Activated B cell treated with CpG ODN at 0.5 μM for 24 hours (primary cell): Measurements from ENCODE around the gene TSPAN7. TPM values are rescaled to one million over a fixed set of nuclear protein-coding genes. Genes with fewer than 3 reads are reported as not detected.

Experiments used
- ATAC-seq: fragments of 200-7000 bp; cut with Tn5 transposase; one replicate; pipeline ENCODE4 v1.10.0; 2021; ENCODE audit warnings: low read depth, mild to moderate bottlenecking, moderate library complexity
- CTCF ChIA-PET: fragments of 350-600 bp; sonication (Branson Sonifier 250); formaldehyde crosslinking; loops from one replicate; lab custom pipeline; 2021; ENCODE audit warnings: antibody characterized with exemption; lab: Charles Lee
- POLR2A ChIA-PET: fragments of 350-600 bp; sonication (Branson Sonifier 250); formaldehyde crosslinking; loops from one replicate; lab custom pipeline; 2021; ENCODE audit warnings: antibody characterized with exemption; lab: Charles Lee
- DNase-seq: peaks from one replicate; pipeline ENCODE4 v3.0.0; 2022
- H3K27ac Mint-ChIP-seq: one replicate; pipeline ENCODE4 v1.8.0; 2020; ENCODE audit warnings: mixed read lengths
- H3K27me3 Mint-ChIP-seq: one replicate; pipeline ENCODE4 v1.8.0; 2021; ENCODE audit warnings: mixed read lengths
- H3K36me3 Mint-ChIP-seq: one replicate; pipeline ENCODE4 v1.8.0; 2021; ENCODE audit warnings: low read depth, mixed read lengths
- H3K4me1 Mint-ChIP-seq: one replicate; pipeline ENCODE4 v1.8.0; 2021; ENCODE audit warnings: mixed read lengths
- H3K4me3 Mint-ChIP-seq: one replicate; pipeline ENCODE4 v1.8.0; 2020; ENCODE audit warnings: mild to moderate bottlenecking, mixed read lengths
- H3K9me3 Mint-ChIP-seq: one replicate; pipeline ENCODE4 v1.8.0; 2020; ENCODE audit warnings: mixed read lengths
- CTCF ChIP-seq: fragments of 200-600 bp; IDR thresholded peaks from one replicate; pipeline ENCODE4 v1.8.0; 2022; ENCODE audit warnings: antibody characterized with exemption, mild to moderate bottlenecking
- intact Hi-C: fragments of 100-400 bp; cut with micrococcal nuclease; formaldehyde crosslinking; loops from one replicate; pipeline ENCODE4 v1.15.1; 2024
- total RNA-seq: library from RNA; stranded (reverse); gene quantifications from 2 replicates; pipeline ENCODE4 v1.2.3, GENCODE V29; 2022

Gene TSPAN7
- total RNA-seq, 1 donor from 2014 or later = not detected

- H3K4me3 Mint-ChIP-seq = no peak overlapping the region
- intact Hi-C loops = no loop called here
- CTCF ChIA-PET = no interaction called here
Observed at GRCh38 chrX:38668771-38669170, 107.4 kb downstream of the TSPAN7 start.

DNA sequence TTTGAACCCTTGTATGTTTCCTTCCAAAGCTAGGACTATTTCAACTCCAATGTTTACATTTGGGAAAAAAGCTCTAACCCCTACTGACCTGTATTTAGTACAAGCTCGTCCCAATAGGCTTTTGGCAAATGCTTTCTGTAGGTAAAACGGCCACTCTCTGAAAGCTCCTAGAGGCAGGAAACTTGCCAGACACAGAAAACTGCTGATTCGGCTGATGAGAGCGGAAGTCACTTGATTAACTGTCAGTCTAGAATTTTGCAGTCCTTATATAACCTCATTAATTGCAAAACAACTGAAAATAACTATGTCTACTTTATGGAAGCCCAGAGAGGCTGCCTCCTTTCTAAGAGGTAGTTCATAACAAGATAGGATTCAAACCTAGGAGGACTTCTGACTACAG is 108.1 kb downstream of the TSPAN7 start:
- H3K36me3 Mint-ChIP-seq = no peaks in the 10 kb centered on the region
- DNase-seq = no peak
- no peak for TF ChIP-seq CTCF
- no peak overlapping the region for H3K27ac Mint-ChIP-seq
- no peak for ATAC-seq
- no peak overlapping the region for H3K4me3 Mint-ChIP-seq
- peaks cover 5% of the 10 kb centered on the region for H3K4me1 Mint-ChIP-seq
- intact Hi-C loops = no loop called here
- ChIA-PET POLR2A (interaction anchor here (0.6 kb wide), 1 partner anchor 1904 kb away, joined by 3 read pairs; no protein-coding TSS in a partner anchor), CTCF (no interaction called here)
- H3K9me3 Mint-ChIP-seq = no peaks in the 10 kb centered on the region
- no peaks in the 10 kb centered on the region for H3K27me3 Mint-ChIP-seq

More at GRCh38 chrX:38668771-38669170, 107.4 kb downstream of the TSPAN7 start:
- Mint-ChIP-seq H3K36me3 (no peaks in the 10 kb centered on the region), H3K27ac (no peak overlapping the region), H3K9me3 (no peaks in the 10 kb centered on the region), H3K27me3 (no peaks in the 10 kb centered on the region), H3K4me1 (peaks cover 5% of the 10 kb centered on the region)
- TF ChIP-seq CTCF = no peak
- POLR2A ChIA-PET = interaction anchor here (0.6 kb wide), 1 partner anchor 1905 kb away, joined by 3 read pairs; no protein-coding TSS in a partner anchor
- DNase-seq (no peak), ATAC-seq (no peak)

GRCh38 chrX:38672646-38673045 is 111.3 kb downstream of the TSPAN7 start:
- Mint-ChIP-seq H3K36me3 (no peaks in the 10 kb centered on the region), H3K4me3 (no peak overlapping the region), H3K4me1 (peaks cover 5% of the 10 kb centered on the region), H3K27me3 (peaks cover 3% of the 10 kb centered on the region), H3K27ac (no peak overlapping the region), H3K9me3 (no peaks in the 10 kb centered on the region)
- CTCF ChIA-PET = no interaction called here
- TF ChIP-seq CTCF = no peak
- ATAC-seq (no peak), DNase-seq (no peak)
- POLR2A ChIA-PET = no interaction called here
- intact Hi-C loops = no loop called here

GRCh38 chrX:38675856-38676255 is 114.5 kb downstream of the TSPAN7 start:
- no peak for ATAC-seq
- no peak for TF ChIP-seq CTCF
- Mint-ChIP-seq H3K36me3 (no peaks in the 10 kb centered on the region), H3K9me3 (no peaks in the 10 kb centered on the region), H3K4me1 (no peaks in the 10 kb centered on the region), H3K27me3 (peaks cover 3% of the 10 kb centered on the region), H3K27ac (no peak overlapping the region), H3K4me3 (no peak overlapping the region)
- ChIA-PET POLR2A (no interaction called here), CTCF (no interaction called here)
- intact Hi-C loops = no loop called here
- DNase-seq = no peak

- no peak overlapping the region for H3K4me3 Mint-ChIP-seq
- no peaks in the 10 kb centered on the region for H3K9me3 Mint-ChIP-seq
- H3K36me3 Mint-ChIP-seq = no peaks in the 10 kb centered on the region
- intact Hi-C loops = no loop called here
- no peak for DNase-seq
- H3K4me1 Mint-ChIP-seq = no peaks in the 10 kb centered on the region
- ATAC-seq = no peak
- H3K27ac Mint-ChIP-seq = no peak overlapping the region
- ChIA-PET POLR2A (no interaction called here), CTCF (no interaction called here)
- TF ChIP-seq CTCF = no peak
- peaks cover 3% of the 10 kb centered on the region for H3K27me3 Mint-ChIP-seq
Observed at GRCh38 chrX:38678183-38678582, 116.8 kb downstream of the TSPAN7 start.
